ENCODE data around the gene MBOAT7. TPM values are rescaled to one million over a fixed set of nuclear protein-coding genes. Genes with fewer than 3 reads are reported as not detected.
A peak's percentile ranks its signal among the peaks of the same experiment; 100 is the strongest.

Gene MBOAT7
- total and polyA plus RNA-seq, 8 donors: 18.8 to 47.2 (median 30.1) TPM

GRCh38 chr19:54147676-54148075 is 41.7 kb downstream of the MBOAT7 start:
- intact Hi-C loops (cut with DNase I): no loop called here
- H3K27ac ChIP-seq: no peak overlapping the region
- peak in 2 of 4 donors; percentile 4 to 20 for ATAC-seq
- H3K9me3 ChIP-seq: no peaks in the 10 kb centered on the region
- FAIRE-seq: no peak
- TF ChIP-seq, protein P1, sequence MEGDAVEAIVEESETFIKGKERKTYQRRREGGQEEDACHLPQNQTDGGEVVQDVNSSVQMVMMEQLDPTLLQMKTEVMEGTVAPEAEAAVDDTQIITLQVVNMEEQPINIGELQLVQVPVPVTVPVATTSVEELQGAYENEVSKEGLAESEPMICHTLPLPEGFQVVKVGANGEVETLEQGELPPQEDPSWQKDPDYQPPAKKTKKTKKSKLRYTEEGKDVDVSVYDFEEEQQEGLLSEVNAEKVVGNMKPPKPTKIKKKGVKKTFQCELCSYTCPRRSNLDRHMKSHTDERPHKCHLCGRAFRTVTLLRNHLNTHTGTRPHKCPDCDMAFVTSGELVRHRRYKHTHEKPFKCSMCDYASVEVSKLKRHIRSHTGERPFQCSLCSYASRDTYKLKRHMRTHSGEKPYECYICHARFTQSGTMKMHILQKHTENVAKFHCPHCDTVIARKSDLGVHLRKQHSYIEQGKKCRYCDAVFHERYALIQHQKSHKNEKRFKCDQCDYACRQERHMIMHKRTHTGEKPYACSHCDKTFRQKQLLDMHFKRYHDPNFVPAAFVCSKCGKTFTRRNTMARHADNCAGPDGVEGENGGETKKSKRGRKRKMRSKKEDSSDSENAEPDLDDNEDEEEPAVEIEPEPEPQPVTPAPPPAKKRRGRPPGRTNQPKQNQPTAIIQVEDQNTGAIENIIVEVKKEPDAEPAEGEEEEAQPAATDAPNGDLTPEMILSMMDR (IDR thresholded peaks at IDR 0.05): no peak
- H3K4me3 ChIP-seq: no peak overlapping the region
- DNase-seq: no peak
- H3K36me3 ChIP-seq: peaks cover 9 to 78% (median 61%) of the 10 kb centered on the region in 3 donors
- H3K4me1 ChIP-seq: no peaks in the 10 kb centered on the region
- 90 to 94% methylated on average over 2 to 3 of the region's 3 CpGs for WGBS, 2 donors
- H3K27me3 ChIP-seq: no peaks in the 10 kb centered on the region

DNA sequence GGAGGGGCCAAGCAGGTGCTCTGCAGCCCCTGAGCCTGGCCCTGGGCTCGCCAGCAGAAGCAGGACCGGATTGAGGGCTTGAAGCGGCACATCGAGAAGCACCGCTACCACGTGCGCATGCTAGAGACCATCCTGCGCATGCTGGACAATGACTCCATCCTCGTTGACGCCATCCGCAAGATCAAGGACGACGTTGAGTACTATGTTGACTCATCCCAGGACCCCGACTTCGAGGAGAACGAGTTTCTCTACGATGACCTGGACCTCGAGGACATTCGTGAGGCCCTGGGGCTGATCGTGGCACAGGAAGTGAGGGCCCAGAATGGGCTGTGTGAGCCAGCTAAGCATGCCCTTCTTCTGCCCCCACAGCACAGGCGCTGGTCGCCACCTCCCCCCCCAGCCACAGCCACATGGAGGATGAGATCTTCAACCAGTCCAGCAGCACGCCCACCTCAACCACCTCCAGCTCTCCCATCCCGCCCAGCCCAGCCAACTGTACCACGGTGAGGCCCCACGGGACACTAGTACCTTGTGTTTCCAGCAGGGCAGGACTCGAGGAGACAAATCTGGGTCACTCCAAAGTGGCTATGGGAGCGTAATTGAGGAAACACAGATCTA is 43.7 kb downstream of the MBOAT7 start:
- Histone ChIP-seq H3K27me3 (no peaks in the 10 kb centered on the region), H3K36me3 (peaks cover 9 to 62% (median 53%) of the 10 kb centered on the region in 3 donors), H3K4me3 (no peak overlapping the region), H3K4me1 (peaks cover 0 to 4% (median 0%) of the 10 kb centered on the region in 3 donors), H3K27ac (no peak overlapping the region), H3K9me3 (no peaks in the 10 kb centered on the region)
- ATAC-seq (no peak), FAIRE-seq (no peak), DNase-seq (no peak)
- intact Hi-C loops (cut with DNase I): no loop called here
- TF ChIP-seq, protein P1 (IDR thresholded peaks at IDR 0.05): no peak
- WGBS, 2 donors: 91 to 92% methylated on average over 28 of the region's 28 CpGs

GRCh38 chr19:54142166-54142780 is 47.1 kb downstream of the MBOAT7 start:
- no peak for DNase-seq

GRCh38 chr19:54141356-54141755 is 48.0 kb downstream of the MBOAT7 start:
- Histone ChIP-seq H3K27ac (no peak overlapping the region), H3K4me3 (no peak overlapping the region), H3K9me3 (no peaks in the 10 kb centered on the region), H3K4me1 (peaks cover 0 to 14% (median 0%) of the 10 kb centered on the region in 3 donors), H3K36me3 (peaks cover 9 to 39% (median 25%) of the 10 kb centered on the region in 3 donors), H3K27me3 (no peaks in the 10 kb centered on the region)
- ATAC-seq: no peak
- WGBS, 2 donors: 83 to 84% methylated on average over 3 of the region's 3 CpGs
- intact Hi-C loops (cut with DNase I): no loop called here
- no peak for FAIRE-seq
- DNase-seq: no peak
- TF ChIP-seq, protein P1 (IDR thresholded peaks at IDR 0.05): no peak

More at GRCh38 chr19:54142166-54142780, 47.1 kb downstream of the MBOAT7 start:
- no peak overlapping the region for H3K27ac ChIP-seq
- TF ChIP-seq, protein P1 (IDR thresholded peaks at IDR 0.05): no peak
- WGBS, 2 donors: 79 to 81% methylated on average over 7 of the region's 7 CpGs
- H3K4me3 ChIP-seq: no peak overlapping the region
- FAIRE-seq: no peak
- intact Hi-C loops (cut with DNase I): no loop called here
- H3K36me3 ChIP-seq: peaks cover 9 to 47% (median 33%) of the 10 kb centered on the region in 3 donors
- peaks cover 0 to 14% (median 0%) of the 10 kb centered on the region in 3 donors for H3K4me1 ChIP-seq
- no peaks in the 10 kb centered on the region for H3K9me3 ChIP-seq
- no peak for ATAC-seq
- no peaks in the 10 kb centered on the region for H3K27me3 ChIP-seq

Data from pancreas (tissue), 10 donors.